ENCODE data around the gene PLCB1. TPM values are rescaled to one million over a fixed set of nuclear protein-coding genes. Genes with fewer than 3 reads are reported as not detected.

The PLCB1 gene
- polyA plus RNA-seq, 1 donor, result 15.9 TPM

DNA sequence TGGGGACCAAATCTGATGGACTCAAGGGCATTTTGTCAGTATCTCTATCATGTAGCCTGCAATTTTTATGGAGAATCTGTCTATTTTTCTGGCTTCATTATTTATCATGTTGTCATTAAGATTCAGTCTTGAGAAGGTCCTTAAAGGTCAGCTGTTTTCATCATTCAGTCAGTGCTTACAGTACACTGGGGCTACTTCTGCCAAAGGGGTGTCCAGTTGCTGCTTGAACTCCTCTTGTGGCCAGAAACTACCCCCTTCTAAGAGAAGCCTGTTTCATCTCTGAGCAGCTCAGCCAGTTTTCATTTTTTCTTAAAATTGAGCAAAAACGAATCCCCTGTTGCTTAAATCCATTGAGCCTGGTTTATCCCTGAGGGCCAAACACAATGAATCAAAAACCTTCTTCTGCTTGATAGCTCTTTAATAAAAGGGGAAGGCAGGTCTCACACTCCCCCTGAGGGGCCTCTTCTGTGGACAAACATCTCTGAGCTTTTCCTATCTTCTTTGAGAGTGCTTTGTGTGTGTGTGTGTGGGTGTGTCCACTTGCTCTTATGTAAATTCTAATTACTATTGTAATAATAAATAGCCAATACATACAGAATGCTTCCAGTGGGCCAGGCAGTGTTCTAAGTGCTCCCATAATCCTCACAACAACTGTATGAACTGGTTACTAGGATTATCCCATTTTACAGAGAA lies 172.2 kb downstream of the PLCB1 start:
- peak; percentile 22 for DNase-seq

- peak; percentile 21 for DNase-seq
These were observed 173.4 kb downstream of the PLCB1 start for GRCh38 chr20:8305449-8305978.

- DNase-seq, result no peak
These were observed 174.9 kb downstream of the PLCB1 start for GRCh38 chr20:8306937-8307336.

DNA sequence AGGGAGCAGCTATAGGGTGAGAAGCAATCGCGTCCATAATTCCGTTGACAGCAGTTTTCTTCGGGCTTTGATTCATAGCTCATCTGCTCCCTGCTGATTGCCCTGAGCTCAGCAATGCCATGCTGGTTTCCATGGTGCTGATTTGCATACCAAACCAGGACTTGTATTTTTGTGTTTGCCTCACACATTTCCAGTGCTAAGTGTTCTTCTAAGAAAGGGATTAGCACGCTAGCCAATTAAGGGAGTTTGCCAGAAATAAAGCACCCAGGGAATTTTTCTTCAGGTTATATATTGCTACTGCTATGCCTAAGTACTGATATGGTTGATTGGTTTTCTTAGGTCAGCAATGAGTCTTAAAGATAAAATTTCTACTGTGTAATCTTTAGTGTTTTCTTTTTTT lies 177.6 kb downstream of the PLCB1 start:
- DNase-seq, result no peak

- DNase-seq, result no peak
These were observed 178.6 kb downstream of the PLCB1 start for GRCh38 chr20:8310618-8311017.

DNA sequence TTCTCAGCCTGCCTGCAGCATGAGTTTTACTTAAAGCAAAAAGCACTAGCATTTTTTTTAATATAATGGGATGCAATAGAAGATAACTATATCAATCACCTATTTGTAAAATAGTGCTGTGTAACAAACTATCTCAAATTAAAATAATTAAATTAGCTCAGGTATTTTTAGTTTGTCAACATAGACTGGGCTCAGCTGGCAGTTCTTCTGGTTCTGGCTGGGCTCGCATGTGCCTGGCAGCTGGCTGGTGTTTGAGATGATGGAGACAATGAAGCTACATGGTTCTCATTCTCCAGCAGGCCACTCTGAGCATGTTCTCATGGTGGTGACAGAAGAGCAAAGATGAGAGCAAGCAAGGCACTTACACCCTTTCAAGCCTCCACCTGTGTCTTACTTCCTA lies 181.0 kb downstream of the PLCB1 start:
- no peak for DNase-seq

GRCh38 chr20:8315639-8316573 lies 183.8 kb downstream of the PLCB1 start:
- DNase-seq, result no peak

GRCh38 chr20:8317448-8317847 lies 185.4 kb downstream of the PLCB1 start:
- no peak for DNase-seq

DNA sequence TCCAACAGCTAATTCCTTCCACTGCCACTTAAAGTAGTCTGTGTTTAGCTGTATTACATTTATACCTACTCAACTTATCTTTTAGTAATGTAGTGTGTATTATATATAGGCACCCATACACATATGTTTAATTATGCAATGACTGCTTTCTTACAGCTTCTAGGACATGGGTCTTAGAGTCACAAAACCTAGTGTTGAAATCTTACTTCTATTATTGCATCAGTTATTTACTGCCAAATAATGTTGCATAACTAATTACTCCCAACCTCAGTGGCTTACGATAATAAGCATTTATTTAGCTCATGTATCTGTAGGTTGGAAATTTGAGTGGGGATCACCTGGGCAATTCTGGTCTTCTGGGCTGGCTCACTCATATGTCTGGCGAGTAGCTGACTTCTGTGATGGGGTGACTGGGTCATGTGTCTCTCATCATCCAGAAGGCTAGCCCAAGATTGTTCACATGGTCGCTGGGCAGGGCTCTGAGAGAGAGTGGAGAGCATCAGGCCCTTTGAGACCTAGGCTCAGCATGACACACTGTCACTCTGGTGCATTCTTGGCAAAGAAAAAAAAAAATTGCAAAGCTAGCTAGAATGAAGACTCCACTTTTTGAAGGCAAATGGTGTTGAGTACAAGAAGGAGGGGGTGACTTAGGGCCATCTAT lies 187.0 kb downstream of the PLCB1 start:
- DNase-seq, result no peak

GRCh38 chr20:8320306-8320705 lies 188.2 kb downstream of the PLCB1 start:
- DNase-seq, result no peak

DNA sequence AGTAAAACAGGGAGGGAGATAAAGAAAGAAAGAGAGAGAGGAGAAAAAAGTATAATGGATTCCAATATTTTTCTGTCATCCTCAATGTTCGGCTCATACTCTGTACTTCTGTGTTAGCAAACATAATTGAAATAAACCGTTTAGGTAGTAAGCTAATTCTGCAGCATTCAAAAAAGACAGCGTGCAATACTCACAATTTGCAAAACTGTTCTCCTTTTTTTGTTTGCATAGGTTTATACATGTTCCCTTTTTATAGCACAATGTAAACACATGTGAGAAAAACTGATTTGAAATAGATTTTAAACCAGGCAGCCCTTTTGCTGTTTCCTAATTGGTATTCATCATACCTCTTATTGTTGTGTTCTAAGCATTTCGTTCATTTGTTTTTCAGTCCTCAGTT lies 188.9 kb downstream of the PLCB1 start:
- no peak for DNase-seq

DNA sequence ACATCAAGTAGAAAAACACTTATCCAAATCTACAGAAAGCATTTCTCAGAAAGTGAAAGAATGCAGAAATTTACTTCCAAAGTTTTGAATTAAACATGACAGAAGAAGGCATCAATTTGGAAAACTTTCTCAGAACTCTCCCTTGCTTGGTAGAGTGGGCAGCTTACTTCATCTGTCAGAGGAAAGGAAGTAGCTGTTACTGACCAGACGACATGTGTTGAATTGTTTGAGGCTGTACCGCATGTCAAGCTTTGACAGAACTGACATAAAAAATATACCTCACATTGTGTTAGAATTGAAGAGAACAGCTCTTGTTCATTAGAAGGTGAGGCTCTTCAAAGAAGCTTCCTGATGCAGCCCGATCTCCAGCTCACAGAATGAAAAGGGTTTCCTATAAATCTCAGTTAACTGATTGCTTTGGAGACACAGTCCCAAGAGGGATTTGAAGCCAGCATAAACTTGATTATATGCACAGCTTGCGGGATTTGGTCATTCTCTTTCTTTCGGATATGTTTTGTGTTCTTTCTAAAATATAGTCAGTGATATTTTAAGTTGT lies 190.7 kb downstream of the PLCB1 start:
- DNase-seq, result no peak

- no peak for DNase-seq
These were observed 194.1 kb downstream of the PLCB1 start for GRCh38 chr20:8326191-8326590.

DNA sequence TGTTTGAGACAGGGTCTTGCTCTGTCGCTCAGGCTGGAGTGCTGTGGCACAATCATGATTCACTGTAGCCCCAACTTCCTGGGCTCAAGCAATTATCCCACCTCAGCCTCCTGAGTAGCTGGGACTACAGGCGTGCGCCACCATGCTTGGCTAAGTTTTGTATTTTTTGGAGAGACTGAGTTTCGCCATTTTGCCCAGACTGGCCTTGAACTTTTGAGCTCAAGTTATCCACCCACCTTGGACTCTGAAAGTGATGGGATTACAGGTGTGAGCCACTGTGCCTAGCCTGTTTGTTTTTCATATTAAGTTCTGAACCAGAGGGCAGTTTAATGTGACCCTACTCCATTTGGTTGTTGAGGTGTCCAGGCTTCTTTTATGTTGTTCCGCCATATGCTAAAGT lies 194.8 kb downstream of the PLCB1 start:
- no peak for DNase-seq

GRCh38 chr20:8328189-8328588 lies 196.1 kb downstream of the PLCB1 start:
- DNase-seq, result no peak

DNA sequence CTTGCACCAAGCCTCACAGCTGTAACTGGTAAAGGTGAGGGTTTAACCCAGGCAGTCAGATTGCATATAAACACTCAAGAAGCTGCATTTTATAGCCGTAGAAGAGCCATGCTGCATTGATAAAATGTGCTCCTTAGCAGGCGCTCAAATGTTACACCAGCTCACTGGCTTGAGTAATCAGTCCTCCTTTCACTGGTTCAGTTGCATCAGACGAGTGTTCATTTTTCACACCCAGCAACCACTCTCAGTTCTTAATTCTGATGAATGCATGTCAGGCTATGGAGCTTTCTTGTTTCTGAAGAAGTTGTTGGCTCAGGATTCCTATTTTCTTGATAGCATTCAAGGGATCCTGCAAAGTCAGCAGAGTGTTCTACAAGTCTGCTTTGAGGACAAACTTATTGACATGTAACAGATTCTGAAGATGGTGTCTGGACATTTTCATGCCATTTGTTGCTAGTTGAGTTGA lies 198.3 kb downstream of the PLCB1 start:
- DNase-seq, result no peak

GRCh38 chr20:8330785-8331695 lies 199.0 kb downstream of the PLCB1 start:
- DNase-seq, result no peak

DNA sequence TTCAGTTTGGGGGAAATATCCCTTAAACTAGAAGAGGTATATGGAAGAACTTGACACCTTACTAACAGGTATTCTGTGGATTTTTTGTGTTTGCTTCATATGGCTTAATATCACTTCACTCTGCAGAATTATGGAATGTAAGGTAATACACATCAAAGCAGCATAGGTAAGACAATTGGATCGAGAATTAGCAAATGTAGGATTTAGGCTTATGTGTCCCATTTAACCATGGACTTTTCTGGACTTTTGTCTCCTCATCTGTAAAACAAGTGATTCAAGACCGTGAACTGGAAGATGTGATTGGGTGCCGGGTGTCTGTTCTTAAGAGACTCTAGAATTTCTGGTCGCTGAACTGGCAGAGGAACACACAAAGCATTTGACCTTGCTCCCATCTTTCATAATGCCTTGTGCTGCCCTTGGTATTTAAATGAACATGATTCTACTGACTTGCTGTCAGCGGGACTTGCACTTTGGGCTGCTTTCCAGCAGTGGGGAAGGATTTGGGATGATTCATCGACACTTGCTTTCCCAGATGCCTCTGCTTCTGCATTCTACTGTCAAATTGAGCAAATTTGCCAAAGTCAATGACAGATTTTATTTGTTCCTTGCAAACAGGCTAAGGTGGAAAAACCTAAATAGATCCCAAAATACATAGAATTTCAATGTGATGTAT lies 199.8 kb downstream of the PLCB1 start:
- no peak for DNase-seq

DNA sequence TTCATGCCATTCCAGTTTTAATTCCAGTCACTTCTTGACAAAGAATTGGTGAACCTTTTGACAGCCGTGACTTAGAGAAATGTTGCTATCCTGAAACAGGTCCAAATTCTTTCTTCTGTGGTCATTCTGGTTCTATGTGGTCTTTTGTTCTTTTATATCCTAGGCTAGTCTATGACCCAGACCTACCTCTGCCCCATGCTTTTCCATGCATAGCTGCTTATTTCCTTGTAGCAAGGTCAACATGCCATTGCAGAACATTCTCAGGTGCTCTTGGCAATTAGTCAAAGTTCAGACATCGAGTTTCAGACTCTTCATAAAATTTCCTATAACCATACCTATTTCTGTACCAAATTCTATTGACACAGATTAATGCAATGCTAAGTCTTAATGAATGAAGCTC lies 202.6 kb downstream of the PLCB1 start:
- no peak for DNase-seq

DNA sequence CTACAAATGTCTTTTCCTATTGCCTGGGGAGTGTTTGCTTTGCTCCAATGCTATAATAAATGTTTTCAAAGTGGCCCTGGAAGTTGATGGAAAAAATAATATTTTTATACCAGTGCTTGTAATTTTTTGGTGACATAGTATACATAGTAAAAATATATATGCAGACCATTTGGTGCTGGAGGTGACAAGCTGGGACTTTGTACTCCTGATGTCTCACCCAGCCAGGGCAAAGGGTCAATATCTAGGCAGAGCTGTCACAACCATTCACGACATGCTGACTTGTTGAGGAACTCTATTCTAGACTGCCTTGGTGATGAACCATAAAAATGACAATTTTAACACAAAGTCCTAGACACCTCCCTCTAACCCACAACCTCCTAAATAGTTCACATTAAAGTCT lies 203.0 kb downstream of the PLCB1 start:
- DNase-seq, result no peak

All from hindlimb muscle (tissue), 1 donor.